HG03103 (cell line): Measurements from ENCODE around the gene FGF1.

Experiments used
- ATAC-seq: cut with Tn5 transposase; IDR thresholded peaks from one replicate; pipeline ENCODE4 v1.9.1; 2021; ENCODE audit warnings: low read depth; ENCODE audit not compliant: unreplicated experiment

The FGF1 gene

DNA sequence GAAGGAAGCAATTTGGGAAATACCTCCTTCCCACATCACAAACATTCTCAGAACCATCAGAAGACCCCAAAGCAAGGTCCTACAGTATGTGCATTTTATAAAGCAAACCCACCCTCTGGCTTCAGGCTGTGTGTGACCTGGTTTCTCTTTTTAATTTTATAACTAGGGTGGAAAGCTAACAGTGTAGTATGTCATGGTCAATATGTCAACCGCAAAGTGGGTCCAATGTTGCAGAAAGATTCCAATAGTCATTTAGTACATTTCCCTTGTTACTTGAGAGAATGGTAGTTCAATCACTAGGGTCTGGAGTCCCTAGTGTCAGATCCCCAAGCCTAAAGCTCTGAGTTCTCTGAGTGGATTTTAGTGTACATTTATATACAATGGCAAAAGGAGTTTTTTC, 96.2 kb downstream of the FGF1 start:
- ATAC-seq = no peak

DNA sequence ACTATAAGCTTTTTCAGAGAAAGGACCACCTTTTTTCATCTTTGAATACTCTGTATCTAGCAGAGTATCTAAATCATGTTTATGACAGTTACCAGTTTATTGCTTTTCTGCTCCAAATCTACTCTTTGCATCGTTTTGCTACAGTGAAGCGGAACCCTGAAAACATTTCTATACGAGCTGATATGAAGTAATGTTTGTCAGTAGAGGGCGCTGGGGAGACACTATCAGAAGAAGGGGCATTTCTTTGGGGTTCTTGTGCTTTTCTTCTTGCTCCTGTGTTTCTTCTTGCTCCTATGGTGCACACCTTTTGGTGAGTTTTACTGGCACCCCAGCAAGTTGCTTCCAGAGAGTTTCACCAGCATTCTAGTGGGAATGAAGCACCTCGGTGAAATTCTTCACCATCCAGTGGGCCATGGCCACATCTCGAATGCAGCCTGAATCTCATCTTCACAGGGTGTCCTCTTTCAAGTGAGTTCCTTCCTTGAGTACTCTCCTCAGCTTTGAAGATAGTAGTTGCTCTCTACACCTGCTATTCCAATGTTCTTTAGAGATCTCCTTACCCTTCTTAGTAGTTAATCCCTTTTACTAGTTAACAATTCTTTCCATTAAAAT, 98.4 kb downstream of the FGF1 start:
- ATAC-seq = no peak

DNA sequence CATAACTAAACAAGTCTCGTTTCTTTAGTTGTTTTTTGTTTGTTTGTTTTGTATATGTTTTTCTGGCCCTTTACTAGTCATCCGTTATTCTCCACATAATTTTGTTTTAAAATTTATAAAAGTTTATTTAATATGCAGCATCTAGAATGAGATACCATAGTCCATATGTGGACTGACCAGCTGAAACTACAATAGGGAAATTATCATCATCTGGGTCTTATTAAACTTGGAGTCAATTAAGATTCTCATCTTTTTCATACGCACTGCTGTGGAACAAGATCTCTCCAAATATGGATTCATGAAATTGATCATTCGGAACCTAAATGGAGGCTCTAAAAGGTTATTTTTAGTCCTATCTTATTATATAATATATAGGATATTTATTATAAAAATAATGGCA, 99.3 kb downstream of the FGF1 start:
- ATAC-seq = no peak

DNA sequence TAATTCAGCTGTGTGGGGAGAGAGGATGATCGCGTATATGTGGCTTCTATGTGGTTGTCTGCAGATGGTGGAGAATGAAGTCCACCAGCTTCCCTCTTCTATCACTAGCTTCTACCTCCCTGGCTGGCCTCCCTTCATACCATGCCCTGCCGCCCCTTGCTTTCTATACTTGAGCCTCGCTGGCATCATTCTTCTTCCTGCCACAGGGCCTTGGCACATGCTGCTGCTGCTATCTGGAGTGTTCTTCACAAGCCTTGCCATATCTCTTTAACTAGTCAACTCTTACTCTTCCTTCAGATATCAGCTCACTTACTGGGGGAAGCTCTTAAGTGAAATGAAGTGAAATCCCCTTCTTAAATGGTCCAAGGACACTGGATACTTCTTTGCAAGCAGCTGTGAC, 100.4 kb downstream of the FGF1 start:
- ATAC-seq = no peak

DNA sequence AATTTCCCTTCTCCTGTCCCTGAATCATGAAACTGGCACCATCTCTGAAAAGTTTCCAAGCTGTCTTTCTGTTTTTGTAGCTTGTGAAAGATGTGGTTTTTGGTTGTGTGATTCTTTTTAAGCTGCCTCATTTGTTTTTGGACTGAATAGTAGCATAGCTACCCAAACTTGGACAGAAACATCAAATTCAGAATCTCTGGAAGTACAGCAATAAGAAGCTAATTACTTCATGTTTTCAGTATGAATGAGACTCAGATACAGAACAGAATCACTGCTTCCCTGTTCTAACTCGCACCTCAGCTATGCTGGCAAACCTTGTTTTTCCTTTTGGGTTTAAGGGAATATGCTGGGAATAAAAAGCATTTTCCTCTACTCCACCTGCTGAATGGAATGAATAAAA, 101.0 kb downstream of the FGF1 start:
- ATAC-seq = no peak

DNA sequence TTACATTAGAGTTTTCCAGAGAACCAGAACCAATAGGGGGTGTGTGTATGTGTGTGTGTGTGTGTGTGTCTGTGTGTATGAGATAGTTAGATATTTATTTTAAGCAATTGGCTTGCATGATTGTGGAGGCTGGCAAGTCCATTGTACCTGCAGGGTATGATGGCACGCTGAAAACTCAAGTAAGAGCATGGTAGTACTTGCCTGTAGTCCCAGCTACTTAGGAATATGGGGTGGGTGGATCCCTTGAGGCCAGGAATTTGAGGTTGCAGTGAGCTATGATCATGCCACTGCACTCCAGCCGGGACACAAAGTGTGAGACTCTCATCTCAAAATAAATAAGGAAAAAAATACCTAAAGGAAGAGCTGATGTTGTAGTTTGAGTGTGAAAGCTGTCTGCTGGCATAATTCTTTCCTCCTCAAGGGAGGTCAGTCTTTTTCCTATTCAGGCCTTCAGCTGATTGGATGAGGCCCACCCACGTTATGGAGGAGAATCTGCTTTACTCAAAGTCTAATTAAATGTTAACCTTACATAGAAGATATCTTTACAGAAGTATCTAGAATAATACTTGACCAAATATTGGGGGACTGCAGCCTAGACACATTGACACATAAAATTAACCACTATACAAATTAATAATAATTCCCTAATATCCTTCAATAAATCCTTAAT, 107.6 kb downstream of the FGF1 start:
- ATAC-seq = no peak

DNA sequence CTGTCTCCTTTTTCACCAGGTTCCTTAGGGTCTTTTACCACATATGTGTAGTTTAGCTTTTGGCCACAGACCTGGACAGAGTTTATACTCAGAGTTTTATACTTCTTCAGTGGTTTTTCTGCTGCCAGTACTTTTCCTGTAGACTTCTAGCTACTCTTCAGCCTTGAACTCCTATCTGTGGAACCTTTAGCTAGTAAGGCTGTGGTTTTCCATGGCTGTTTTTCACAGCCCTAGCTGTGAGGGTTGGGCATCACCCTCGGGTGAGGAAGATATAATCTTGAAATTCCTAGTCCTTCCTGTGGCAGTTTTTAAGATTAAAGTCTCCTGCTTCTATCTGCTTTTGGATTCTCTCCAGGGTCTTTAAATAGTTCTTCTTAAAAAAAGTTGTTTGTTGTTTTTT, 109.1 kb downstream of the FGF1 start:
- no peak for ATAC-seq

DNA sequence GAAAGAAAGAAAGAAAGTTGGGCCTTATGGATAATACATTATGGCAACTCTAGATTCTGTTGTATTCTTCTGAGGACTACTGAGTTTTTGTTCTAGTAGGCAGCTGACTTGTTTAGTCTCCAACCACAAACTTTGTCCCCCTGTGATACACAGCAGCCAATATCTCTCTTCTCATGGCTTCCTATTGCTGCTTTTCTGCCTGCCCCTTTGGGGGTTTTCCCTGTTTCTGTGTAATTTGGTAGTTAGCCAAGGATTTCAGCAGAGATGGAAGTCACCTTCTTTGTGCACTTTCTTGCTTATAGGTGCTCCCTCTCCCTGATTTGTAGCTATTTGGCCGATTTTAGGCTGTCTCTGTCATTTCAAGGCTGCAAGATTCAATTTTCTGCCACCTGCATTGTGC, 109.6 kb downstream of the FGF1 start:
- ATAC-seq = no peak

DNA sequence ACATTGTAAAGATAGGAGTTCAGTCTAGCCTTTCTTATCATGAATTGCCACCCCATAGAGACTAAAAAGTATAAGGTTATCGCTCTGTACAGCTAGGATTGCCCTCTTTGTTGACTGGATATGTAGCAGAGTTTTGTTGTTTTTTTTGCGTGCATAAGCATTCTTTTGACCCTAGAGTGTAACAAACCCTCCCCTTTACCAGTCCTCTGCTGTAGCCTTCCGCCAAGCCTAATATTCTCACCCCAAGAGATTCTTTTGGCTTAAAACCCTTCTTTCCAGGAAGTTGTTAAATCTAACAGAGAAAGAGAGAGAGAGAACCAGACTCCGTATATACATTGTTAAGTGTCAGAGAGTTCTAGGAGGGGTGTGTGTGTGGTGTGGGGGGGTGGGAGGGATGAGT, 113.9 kb downstream of the FGF1 start:
- ATAC-seq = no peak

DNA sequence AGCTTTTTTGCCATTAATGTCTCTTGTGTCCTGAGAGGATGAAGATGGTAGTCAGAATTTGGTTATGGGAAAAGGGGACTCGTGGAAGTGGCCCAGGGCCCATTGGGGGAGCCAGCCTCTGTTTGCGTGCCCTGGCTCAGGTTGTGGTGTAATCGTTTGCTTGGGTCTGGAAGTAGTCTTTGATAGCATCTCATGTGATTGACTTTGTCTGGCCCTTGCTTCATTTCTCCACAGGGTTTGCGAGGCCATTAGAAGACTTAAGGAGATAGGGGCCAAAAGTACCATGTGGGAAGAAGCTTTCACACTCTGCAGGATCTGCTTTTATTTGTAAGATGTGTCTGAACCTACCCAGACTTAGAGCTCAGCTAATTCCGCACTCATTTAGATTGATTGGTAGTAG, 114.5 kb downstream of the FGF1 start:
- ATAC-seq = no peak

DNA sequence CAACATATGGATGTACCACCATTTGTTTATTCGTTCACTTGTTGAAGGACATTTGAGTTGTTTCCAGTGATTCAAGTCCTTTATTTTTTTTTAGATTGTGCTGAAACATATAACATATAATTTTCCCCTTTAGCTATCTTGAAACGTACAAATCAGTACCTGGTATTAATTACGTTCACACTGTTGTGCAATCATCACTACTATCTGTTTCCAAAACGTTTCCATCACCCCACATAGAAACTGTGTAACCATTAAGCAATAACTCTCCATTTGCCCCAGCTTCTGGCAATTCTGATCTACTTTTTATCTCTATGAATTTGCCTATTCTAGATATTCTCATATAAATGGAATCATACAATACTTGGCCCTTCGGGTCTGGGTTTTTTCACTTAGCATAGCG, 116.0 kb downstream of the FGF1 start:
- no peak for ATAC-seq

DNA sequence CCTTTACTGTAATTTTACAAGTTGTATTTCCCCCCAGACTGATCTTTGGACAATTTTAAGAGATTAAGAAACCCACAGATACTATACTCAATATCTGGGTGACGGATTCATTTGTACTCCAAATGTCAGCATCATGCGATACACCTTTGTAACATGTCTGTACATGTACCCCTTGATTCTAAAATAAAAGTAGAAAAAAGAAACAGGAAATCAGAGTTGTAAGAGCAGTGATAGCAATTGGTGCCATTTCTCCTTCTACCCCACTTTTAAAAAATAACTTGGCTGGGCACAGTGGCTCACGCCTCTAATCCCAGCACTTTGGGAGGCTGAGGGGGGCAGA, 116.9 kb downstream of the FGF1 start:
- no peak for ATAC-seq

DNA sequence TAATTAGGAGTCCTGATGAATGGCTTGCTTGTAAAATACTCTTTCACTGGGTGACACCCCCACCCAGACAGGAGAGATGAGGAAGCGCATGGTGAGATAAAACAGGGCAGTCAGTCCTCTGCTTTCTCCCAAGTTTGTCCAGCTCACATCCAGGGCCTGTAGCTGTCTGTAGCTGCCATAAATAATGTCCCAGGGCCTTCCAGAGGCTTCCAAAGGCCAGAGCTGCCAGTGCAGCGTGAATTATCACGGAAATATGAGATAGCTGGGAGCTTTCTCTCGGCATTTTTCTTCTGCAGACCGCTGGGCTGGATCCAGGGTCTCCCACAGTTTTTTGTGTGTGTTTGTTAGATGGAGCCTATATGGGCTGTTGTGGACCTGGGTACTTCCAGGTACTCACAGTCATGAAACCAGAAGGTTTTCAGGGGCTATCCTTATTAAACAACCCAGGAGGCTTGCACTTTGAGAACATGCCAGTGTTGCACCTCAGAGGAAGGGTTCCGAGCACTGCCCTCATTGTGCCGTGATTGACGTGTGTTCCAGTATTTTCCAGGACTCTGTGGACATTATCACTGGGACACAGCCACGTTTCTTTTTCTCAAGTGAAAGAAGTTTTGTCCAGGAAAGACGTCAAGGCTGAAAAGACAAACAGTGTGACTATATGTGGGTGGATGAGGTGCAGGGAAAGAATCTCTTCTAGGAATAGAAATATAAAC, 117.5 kb downstream of the FGF1 start:
- ATAC-seq = no peak

DNA sequence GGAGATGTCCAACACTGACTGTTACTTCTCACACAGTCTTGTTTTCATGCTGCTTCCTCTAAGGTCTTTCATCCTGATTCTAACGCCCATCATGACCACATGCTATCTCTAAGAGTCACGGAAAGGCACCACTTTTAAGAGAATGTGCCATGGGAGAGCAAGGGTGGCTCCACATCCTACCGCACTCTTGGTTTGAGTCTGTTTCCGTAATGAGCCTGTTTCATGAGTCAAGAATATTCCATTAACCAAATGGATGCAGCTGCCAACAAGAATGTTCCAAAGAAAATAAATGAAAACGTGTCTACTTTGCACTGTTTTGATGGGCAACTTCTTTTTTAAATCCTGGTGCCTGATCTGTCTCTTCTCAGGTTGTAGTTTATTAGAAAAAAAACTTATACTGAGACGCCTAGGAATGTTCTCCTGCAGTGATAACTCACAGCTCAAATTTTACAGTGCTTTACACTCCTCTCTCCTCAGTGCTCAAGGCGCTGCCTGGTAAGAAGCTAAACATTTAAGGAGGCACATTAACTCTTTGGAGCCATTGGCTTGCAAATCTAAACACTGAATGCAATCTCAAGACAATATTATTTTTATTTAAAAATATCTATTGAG, 124.3 kb downstream of the FGF1 start:
- ATAC-seq = no peak

DNA sequence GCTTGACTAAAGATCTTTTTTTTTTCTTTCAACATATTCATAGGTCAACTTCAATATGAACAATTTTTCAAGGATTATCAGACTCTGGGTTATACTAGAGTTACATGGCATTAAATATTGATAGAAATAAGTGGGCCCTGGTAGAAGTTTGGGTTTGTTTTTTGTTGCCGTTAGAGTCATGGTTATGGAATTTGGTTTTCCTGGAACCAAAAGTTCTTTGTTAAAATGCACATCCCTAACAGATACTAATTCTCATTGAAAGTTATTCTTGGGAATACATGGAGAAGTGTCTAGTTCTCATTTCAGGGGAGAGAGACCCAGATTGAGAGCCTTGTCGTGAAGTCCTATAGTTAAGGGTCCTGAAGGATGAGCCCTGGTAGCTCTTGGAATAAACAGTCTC, 124.9 kb downstream of the FGF1 start:
- no peak for ATAC-seq

DNA sequence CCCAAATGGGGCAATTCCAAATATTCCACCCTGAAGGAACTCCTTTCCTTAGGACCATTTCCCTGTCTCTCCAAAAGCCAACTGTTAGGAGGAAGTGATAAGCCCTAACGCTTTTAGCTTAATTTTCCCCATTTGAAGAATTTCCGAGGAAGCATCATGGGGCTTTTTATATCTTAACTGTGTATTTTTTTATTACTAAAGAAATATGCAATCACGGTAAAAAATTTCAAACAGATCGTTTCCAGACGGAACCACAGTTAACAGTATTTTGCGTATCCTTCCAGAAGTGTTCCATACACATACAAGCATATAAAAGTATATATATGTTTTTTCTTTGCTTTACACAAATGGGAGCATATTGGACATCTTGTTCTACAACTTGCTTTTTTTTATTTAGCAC, 133.8 kb downstream of the FGF1 start:
- no peak for ATAC-seq

DNA sequence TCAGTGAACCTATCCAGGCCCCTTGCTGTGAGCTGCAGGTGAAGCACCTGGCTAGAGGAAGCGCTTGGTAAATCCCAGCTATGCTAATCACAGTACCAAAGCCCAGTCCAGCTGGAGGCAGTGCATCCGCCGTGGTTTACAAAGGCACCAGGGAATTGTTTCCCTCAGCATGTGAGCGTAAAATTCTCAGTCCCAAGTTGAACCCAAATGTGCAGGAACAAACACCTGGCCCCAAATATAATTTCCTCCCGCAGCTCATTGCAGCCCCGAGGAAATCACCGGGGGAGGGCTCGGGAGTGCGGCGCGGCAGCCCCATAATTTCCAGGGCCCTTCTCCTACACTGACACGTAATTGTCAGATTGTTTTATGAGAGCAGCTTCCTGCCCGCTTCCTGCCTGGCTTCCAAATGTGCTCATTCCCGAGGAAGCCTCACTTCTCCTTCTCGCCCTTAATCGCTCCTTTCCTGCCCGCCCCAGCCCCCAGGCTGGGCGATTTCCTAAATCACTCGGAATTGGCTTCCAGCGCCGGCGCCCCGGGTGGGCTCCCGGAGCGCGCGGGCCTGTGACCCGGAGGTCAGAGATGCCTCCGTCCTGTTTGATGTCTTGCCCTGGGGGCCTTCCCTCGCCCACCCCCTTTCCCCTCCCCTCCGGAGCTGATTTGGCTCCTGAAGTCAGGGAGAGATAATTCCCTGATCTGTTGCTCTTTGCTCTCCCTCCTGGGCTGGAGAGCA, 134.4 kb downstream of the FGF1 start:
- ATAC-seq = no peak

DNA sequence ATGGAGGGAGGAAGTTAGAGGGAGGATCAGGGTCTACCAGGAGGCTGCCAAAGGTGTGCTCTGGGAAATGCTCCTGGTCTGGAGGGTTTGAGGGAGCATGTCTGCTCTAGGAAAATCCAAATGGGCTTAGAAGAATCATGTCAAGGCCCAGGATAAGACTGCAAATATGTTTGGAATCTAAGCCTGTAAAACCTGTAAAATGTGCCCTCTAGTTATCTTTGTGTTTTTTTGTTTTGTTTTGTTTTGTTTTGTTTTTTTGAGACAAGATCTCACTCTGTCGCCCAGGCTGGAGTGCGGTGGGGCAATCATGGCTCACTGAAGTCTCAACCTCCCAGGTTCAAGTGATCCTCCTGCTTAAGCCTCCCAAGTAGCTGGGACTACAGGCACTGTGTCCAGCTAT, 135.4 kb downstream of the FGF1 start:
- ATAC-seq = no peak

DNA sequence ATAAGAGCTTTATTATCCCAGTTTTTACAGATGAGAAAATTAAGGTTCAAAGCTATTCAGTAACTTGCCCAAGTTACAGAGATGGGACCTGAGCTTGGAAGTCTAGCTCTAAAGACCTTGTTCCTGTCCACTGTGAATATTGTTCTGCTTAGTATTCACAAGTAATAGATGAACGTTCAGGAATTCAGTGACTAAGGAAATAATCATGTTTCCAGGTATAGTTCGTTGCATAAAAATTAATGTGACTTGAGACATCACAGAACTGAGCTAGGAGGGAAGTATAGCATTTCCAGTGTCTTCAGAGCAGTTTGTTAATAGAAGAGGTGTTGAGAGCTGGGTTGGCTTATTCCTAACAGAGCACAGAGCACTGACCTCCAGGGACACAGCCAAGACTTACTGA, 136.1 kb downstream of the FGF1 start:
- no peak for ATAC-seq

DNA sequence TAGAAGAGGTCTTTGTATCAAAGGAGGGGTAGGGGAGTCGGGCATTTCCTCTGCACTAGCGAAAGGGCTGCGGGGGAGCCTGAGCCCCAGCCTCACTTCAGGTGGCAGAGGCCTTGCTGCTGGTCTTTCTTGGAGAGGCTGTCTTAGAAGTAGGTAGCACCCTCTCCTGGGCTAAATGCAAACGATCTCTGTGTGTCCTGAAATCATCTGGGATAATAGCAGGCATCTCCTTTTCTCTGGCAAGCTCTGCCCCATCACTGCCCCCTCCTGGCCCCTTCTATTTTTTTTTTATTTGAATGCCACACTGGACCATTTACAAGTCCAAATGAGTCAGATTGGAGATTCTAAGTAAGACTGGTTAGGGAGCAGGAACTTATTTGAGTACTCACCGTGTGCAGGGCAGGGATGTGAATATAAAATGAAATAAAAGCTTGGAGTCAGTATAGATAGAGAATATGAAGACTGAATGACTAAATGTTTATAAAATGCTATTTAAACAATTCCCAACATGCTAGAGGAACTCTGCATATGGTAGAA, 137.1 kb downstream of the FGF1 start:
- no peak for ATAC-seq
